GM12865 (cell line): ENCODE results near the gene EPHB4.

ENCODE experiments used
- DNase-seq: peaks from one replicate; pipeline ENCODE4 v3.0.0; 2010; ENCODE audit warnings: low read depth
- H3K4me3 ChIP-seq: 2 replicates; pipeline ENCODE4 v1.5.1; 2011; ENCODE audit warnings: mild to moderate bottlenecking, low read depth, low read length, control low read depth
- CTCF ChIP-seq: IDR thresholded peaks from 2 replicates; pipeline ENCODE4 v1.5.1; 2011; ENCODE audit warnings: low read length, control low read depth, low read depth, inconsistent platforms; ENCODE audit not compliant: insufficient read depth; ENCODE audit errors: missing control alignments

Gene EPHB4

GRCh38 chr7:100825215-100825671 is 2.1 kb downstream of the EPHB4 start:
- no peak for DNase-seq
- H3K4me3 ChIP-seq = no peak overlapping the region
- no peak for TF ChIP-seq CTCF

GRCh38 chr7:100824499-100825214 is 2.7 kb downstream of the EPHB4 start:
- no peak for TF ChIP-seq CTCF
- no peak for DNase-seq
- H3K4me3 ChIP-seq = no peak overlapping the region

GRCh38 chr7:100823534-100823933 is 3.8 kb downstream of the EPHB4 start:
- no peak for DNase-seq
- no peak for TF ChIP-seq CTCF
- no peak overlapping the region for H3K4me3 ChIP-seq

GRCh38 chr7:100823140-100823525 is 4.2 kb downstream of the EPHB4 start:
- no peak for DNase-seq
- TF ChIP-seq CTCF = no peak
- no peak overlapping the region for H3K4me3 ChIP-seq

- DNase-seq = no peak
- no peak overlapping the region for H3K4me3 ChIP-seq
- TF ChIP-seq CTCF = no peak
Observed at GRCh38 chr7:100822236-100823139, 4.8 kb downstream of the EPHB4 start.

- no peak overlapping the region for H3K4me3 ChIP-seq
- TF ChIP-seq CTCF = no peak
- no peak for DNase-seq
Observed at GRCh38 chr7:100819586-100819985, 7.7 kb downstream of the EPHB4 start.

- no peak for DNase-seq
- no peak overlapping the region for H3K4me3 ChIP-seq
- TF ChIP-seq CTCF = no peak
Observed at GRCh38 chr7:100818825-100819224, 8.5 kb downstream of the EPHB4 start.
